Mesenchymal stem cell (in vitro differentiated cells and primary cell): ENCODE data around the gene SYNJ1.
"Not testable (repeated sequence)": the region's sequence is repeated elsewhere in the genome, so short reads cannot be mapped to it uniquely, and the experiment has no call there.

Experiments
- DNase-seq: peaks from one replicate; pipeline ENCODE4 v3.0.0-alpha.2; 2013
- H2AFZ ChIP-seq: one replicate; pipeline ENCODE4 v1.6.1; 2013; ENCODE audit warnings: low read depth, mild to moderate bottlenecking, control low read depth, inconsistent platforms, low read length, moderate library complexity
- H2AK5ac ChIP-seq: 2 replicates; pipeline ENCODE4 v1.6.1; 2013; ENCODE audit warnings: low read length, moderate library complexity, mild to moderate bottlenecking, inconsistent platforms; ENCODE audit not compliant: severe bottlenecking
- H2BK120ac ChIP-seq: one replicate; pipeline ENCODE4 v1.6.1; 2013; ENCODE audit warnings: low read depth, mild to moderate bottlenecking, inconsistent platforms, low read length, moderate library complexity
- H2BK12ac ChIP-seq, 2 experiments: one replicate each; pipeline ENCODE4 v1.6.1; 2013; ENCODE audit warnings: inconsistent platforms in 2 of 2, low read length in 2 of 2, mild to moderate bottlenecking in 2 of 2, moderate library complexity in 2 of 2, control low read depth in 1 of 2
- H2BK15ac ChIP-seq: one replicate; pipeline ENCODE4 v1.6.1; 2013; ENCODE audit warnings: mild to moderate bottlenecking, low read depth, inconsistent platforms; ENCODE audit not compliant: poor library complexity, severe bottlenecking
- H2BK5ac ChIP-seq: 2 replicates; pipeline ENCODE4 v1.6.1; 2013; ENCODE audit warnings: low read depth, mild to moderate bottlenecking, low read length, control low read depth, inconsistent platforms; ENCODE audit not compliant: poor library complexity, severe bottlenecking
- H3K14ac ChIP-seq, 2 experiments: one replicate each; pipeline ENCODE4 v1.6.1; 2013; ENCODE audit warnings: inconsistent platforms in 2 of 2, low read length in 2 of 2, control low read depth in 1 of 2, mild to moderate bottlenecking in 1 of 2, moderate library complexity in 1 of 2
- H3K18ac ChIP-seq, 2 experiments: one replicate each; pipeline ENCODE4 v1.6.1; 2013; ENCODE audit warnings: inconsistent platforms in 2 of 2, low read length in 2 of 2, control low read depth in 1 of 2, low read depth in 1 of 2, mild to moderate bottlenecking in 1 of 2
- H3K23ac ChIP-seq, 2 experiments: one replicate each; pipeline ENCODE4 v1.6.1; 2013; ENCODE audit warnings: inconsistent platforms in 2 of 2, low read length in 2 of 2, mild to moderate bottlenecking in 2 of 2, moderate library complexity in 2 of 2, control low read depth in 1 of 2
- H3K27ac ChIP-seq: 2 replicates; pipeline ENCODE4 v1.5.1; 2013; ENCODE audit warnings: mild to moderate bottlenecking, moderate library complexity, low read length, control low read depth, inconsistent platforms; ENCODE audit not compliant: poor library complexity, severe bottlenecking
- H3K27me3 ChIP-seq, 2 experiments: 2 replicates each; pipeline versions ENCODE4 v1.6.1 to v1.7.0; 2013; ENCODE audit warnings: low read length in 2 of 2, mild to moderate bottlenecking in 2 of 2, moderate library complexity in 2 of 2, control low read depth in 1 of 2, inconsistent platforms in 1 of 2; ENCODE audit not compliant: control insufficient read depth in 1 of 2, insufficient read depth in 1 of 2
- H3K36me3 ChIP-seq, 2 experiments: 2 replicates each; pipeline versions ENCODE4 v1.6.1 to v1.7.0; 2013; ENCODE audit warnings: low read length in 2 of 2, control low read depth in 1 of 2, inconsistent platforms in 1 of 2, low read depth in 1 of 2, mild to moderate bottlenecking in 1 of 2; ENCODE audit not compliant: insufficient read depth in 2 of 2, control insufficient read depth in 1 of 2
- H3K4ac ChIP-seq, 2 experiments: one replicate each; pipeline ENCODE4 v1.6.1; 2013; ENCODE audit warnings: inconsistent platforms in 2 of 2, low read length in 2 of 2, mild to moderate bottlenecking in 2 of 2, moderate library complexity in 2 of 2, control low read depth in 1 of 2, low read depth in 1 of 2
- H3K4me1 ChIP-seq: 2 replicates; pipeline ENCODE4 v1.6.1; 2013; ENCODE audit warnings: low read depth, low read length, control low read depth; ENCODE audit not compliant: control insufficient read depth, insufficient read depth
- H3K4me2 ChIP-seq: 2 replicates; pipeline ENCODE4 v1.6.1; 2013; ENCODE audit warnings: low read length, mild to moderate bottlenecking, inconsistent platforms; ENCODE audit not compliant: poor library complexity, severe bottlenecking
- H3K4me3 ChIP-seq, 2 experiments: 2 replicates each; pipeline versions ENCODE4 v1.5.1 to v1.7.0; 2013; ENCODE audit warnings: low read length in 2 of 2, mild to moderate bottlenecking in 2 of 2, control low read depth in 1 of 2, low read depth in 1 of 2; ENCODE audit not compliant: insufficient read depth in 1 of 2
- H3K79me1 ChIP-seq: replicated peaks from 2 replicates; pipeline ENCODE4 v1.6.1; 2013; ENCODE audit warnings: mild to moderate bottlenecking, control low read depth, low read length, inconsistent platforms; ENCODE audit not compliant: poor library complexity, severe bottlenecking
- H3K9ac ChIP-seq: 2 replicates; pipeline ENCODE4 v1.7.0; 2013; ENCODE audit warnings: mild to moderate bottlenecking, low read length, moderate library complexity
- H3K9me3 ChIP-seq: 2 replicates; pipeline ENCODE4 v1.7.0; 2013; ENCODE audit warnings: mild to moderate bottlenecking, low read length; ENCODE audit not compliant: control insufficient read depth
- H4K8ac ChIP-seq: one replicate; pipeline ENCODE4 v1.6.1; 2013; ENCODE audit warnings: inconsistent platforms, mild to moderate bottlenecking, low read length, moderate library complexity
- H4K91ac ChIP-seq: one replicate; pipeline ENCODE4 v1.6.1; 2013; ENCODE audit warnings: mild to moderate bottlenecking, low read length, inconsistent platforms
- WGBS: methylation state at CpG from one replicate; pipeline ENCODE4 v1.1.7; 2013; ENCODE audit warnings: mixed read lengths; 5-methylcytosine and 5-hydroxymethylcytosine counted together

SYNJ1 gene

GRCh38 chr21:32674038-32674437, 53.8 kb downstream of the SYNJ1 start:
- no peak for DNase-seq
- no peaks in the 10 kb centered on the region for H3K9me3 ChIP-seq
- H3K18ac ChIP-seq = no peak overlapping the region
- H2AFZ ChIP-seq = no peak overlapping the region
- H2BK120ac ChIP-seq = no peak overlapping the region
- no peak overlapping the region for H3K23ac ChIP-seq
- no peak overlapping the region for H3K4ac ChIP-seq
- H3K36me3 ChIP-seq = peaks cover 0 to 51% of the 10 kb centered on the region in 2 experiments
- H4K91ac ChIP-seq = no peak overlapping the region
- no peak overlapping the region for H2BK12ac ChIP-seq
- no peak overlapping the region for H3K27ac ChIP-seq
- no peak overlapping the region for H3K9ac ChIP-seq
- H3K4me1 ChIP-seq = no peaks in the 10 kb centered on the region
- 96% methylated on average over 1 of the region's 1 CpG for WGBS
- H3K27me3 ChIP-seq = no peaks in the 10 kb centered on the region
- H3K4me2 ChIP-seq = no peak overlapping the region
- no peak overlapping the region for H4K8ac ChIP-seq
- H3K79me1 ChIP-seq = no peaks in the 10 kb centered on the region
- no peak overlapping the region for H2BK5ac ChIP-seq
- H3K14ac ChIP-seq = no peak overlapping the region
- H2BK15ac ChIP-seq = no peak overlapping the region
- no peak overlapping the region for H3K4me3 ChIP-seq
- no peak overlapping the region for H2AK5ac ChIP-seq

DNA sequence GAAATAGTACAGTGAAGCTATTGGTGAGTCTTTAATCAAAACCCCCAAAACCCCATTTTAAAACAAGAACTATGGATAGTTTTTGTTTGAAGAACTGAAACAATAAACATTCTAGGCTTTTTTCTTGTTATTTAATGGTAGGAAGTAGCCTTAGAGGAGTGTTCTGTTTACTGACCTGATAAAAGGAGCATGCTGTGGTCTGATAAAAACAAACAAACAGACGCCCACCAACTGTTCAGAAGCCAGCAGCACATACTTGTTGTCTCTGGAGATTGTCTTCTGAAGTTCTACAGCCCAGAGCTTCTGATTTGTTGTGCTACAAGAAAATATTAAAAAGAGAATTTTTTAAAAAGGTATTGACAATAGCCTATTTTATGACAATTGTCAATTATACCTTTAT, 61.6 kb downstream of the SYNJ1 start:
- Histone ChIP-seq H3K4me1 (no peaks in the 10 kb centered on the region), H4K8ac (no peak overlapping the region), H2BK120ac (no peak overlapping the region), H2BK15ac (no peak overlapping the region), H3K9me3 (peaks cover 14% of the 10 kb centered on the region), H3K4ac (no peak overlapping the region), H3K27me3 (no peaks in the 10 kb centered on the region), H3K4me2 (no peak overlapping the region), H2BK12ac (no peak overlapping the region), H3K79me1 (no peaks in the 10 kb centered on the region), H3K36me3 (peaks cover 9 to 59% of the 10 kb centered on the region in 2 experiments), H2AFZ (no peak overlapping the region), H3K14ac (no peak overlapping the region), H3K23ac (no peak overlapping the region), H4K91ac (no peak overlapping the region), H2AK5ac (no peak overlapping the region), H3K9ac (no peak overlapping the region), H2BK5ac (no peak overlapping the region), H3K4me3 (no peak overlapping the region), H3K27ac (no peak overlapping the region), H3K18ac (no peak overlapping the region)
- no CpG with 5 or more reads among the region's 1 CpG for WGBS
- DNase-seq = peak; percentile 5

DNA sequence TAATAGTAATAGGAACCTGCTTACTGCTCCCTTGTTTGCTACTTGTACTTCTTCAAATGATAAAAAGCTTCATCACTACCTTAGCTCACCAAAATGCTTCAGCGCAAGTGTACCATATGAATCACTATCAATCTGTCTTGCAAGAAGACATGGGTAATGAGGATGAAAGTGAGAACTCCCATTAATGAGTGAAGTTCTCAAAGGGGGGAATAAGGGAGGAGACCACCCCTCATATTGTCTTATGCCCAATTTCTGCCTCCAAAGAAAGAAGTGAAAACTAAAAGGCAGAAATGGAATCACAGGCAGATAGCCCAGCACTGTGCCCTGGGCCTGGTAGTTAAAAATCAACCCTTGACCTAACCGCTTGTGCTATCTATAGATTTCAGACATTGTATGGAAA, 63.7 kb downstream of the SYNJ1 start:
- H2AFZ ChIP-seq, H3K4ac ChIP-seq, H3K4me2 ChIP-seq, H2BK12ac ChIP-seq, H3K4me1 ChIP-seq, H3K4me3 ChIP-seq, H3K9ac ChIP-seq, H2BK120ac ChIP-seq, H3K18ac ChIP-seq, H3K27me3 ChIP-seq, H4K91ac ChIP-seq, H3K23ac ChIP-seq, H4K8ac ChIP-seq, H3K79me1 ChIP-seq, DNase-seq, H2BK15ac ChIP-seq, H3K14ac ChIP-seq, H2AK5ac ChIP-seq, H2BK5ac ChIP-seq, H3K27ac ChIP-seq: not testable (repeated sequence)
- Histone ChIP-seq H3K36me3 (peaks cover 20 to 52% of the 10 kb centered on the region in 2 experiments), H3K9me3 (peaks cover 14% of the 10 kb centered on the region)
- 100% methylated on average over 1 of the region's 2 CpGs for WGBS

DNA sequence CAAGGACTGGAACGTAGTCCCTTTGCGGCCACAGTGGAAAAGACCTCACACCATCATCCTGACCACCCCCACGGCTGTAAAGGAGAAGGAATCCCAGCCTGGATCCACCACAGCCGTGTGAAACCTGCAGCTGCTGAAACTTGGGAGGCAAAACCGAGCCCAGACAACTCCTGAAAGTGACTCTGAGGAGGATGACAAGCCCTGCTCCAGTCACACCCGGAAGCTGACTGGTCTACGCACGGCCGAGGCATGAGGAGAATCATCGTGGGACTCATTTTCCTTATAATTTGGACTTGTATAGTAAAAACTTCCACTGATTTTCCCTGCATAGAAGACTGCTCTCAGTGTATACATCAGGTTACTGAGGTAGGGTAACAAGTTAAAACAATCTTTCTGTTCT, 65.8 kb downstream of the SYNJ1 start:
- 96% methylated on average over 9 of the region's 10 CpGs for WGBS
- H3K27me3 ChIP-seq, H3K4me1 ChIP-seq, H2BK12ac ChIP-seq, H3K4me2 ChIP-seq, DNase-seq, H3K4ac ChIP-seq, H2BK120ac ChIP-seq, H3K9ac ChIP-seq, H3K79me1 ChIP-seq, H2AK5ac ChIP-seq, H2BK5ac ChIP-seq, H2AFZ ChIP-seq, H4K91ac ChIP-seq, H3K18ac ChIP-seq, H3K14ac ChIP-seq, H3K27ac ChIP-seq, H4K8ac ChIP-seq, H3K23ac ChIP-seq, H3K4me3 ChIP-seq, H2BK15ac ChIP-seq: not testable (repeated sequence)
- Histone ChIP-seq H3K9me3 (peaks cover 14% of the 10 kb centered on the region), H3K36me3 (peaks cover 24 to 60% of the 10 kb centered on the region in 2 experiments)
